ENCODE results near the gene KIF6.

The KIF6 gene

GRCh38 chr6:39724787-39725631, at the start of gene KIF6:
Gene KIF6 (minus strand): TSS chr6:39725408. CDS start chr6:39725310, 98 bp downstream.
- H3K27ac ChIP-seq (ENCODE audit: low read depth, low read length), result no peak within 1 kb of the TSS
- peaks cover 7% of the 10 kb centered on the region; the same call in 1 of the 2 replicates for H3K27me3 ChIP-seq (ENCODE audit: insufficient read depth, low read length)
- peak within 1 kb of the TSS; percentile 77 for H2AFZ ChIP-seq (ENCODE audit: low read length, unreplicated experiment)
- H3K4me1 ChIP-seq (ENCODE audit: control insufficient read depth, insufficient read depth, low read length, unreplicated experiment), result no peaks in the 10 kb centered on the region
- H3K36me3 ChIP-seq (ENCODE audit: insufficient read depth, low read length), result no peaks in the 10 kb centered on the region
- peak within 1 kb of the TSS; percentile 77 for H3K4me3 ChIP-seq (ENCODE audit: low read depth, low read length)
- H3K79me2 ChIP-seq (ENCODE audit: control insufficient read depth, insufficient read depth, low read length, unreplicated experiment), result no peaks in the 10 kb centered on the region

GRCh38 chr6:39773782-39774181, 48.6 kb upstream of the KIF6 start:
- Histone ChIP-seq H3K27me3 (ENCODE audit: insufficient read depth, low read length) (no peaks in the 10 kb centered on the region), H2AFZ (ENCODE audit: low read length, unreplicated experiment) (no peak overlapping the region), H3K36me3 (ENCODE audit: insufficient read depth, low read length) (no peaks in the 10 kb centered on the region), H3K4me3 (ENCODE audit: low read depth, low read length) (no peak overlapping the region), H3K4me1 (ENCODE audit: control insufficient read depth, insufficient read depth, low read length, unreplicated experiment) (no peaks in the 10 kb centered on the region), H3K79me2 (ENCODE audit: control insufficient read depth, insufficient read depth, low read length, unreplicated experiment) (no peaks in the 10 kb centered on the region), H3K27ac (ENCODE audit: low read depth, low read length) (no peak overlapping the region)

- H3K36me3 ChIP-seq (ENCODE audit: insufficient read depth, low read length), result no peaks in the 10 kb centered on the region
- H3K27ac ChIP-seq (ENCODE audit: low read depth, low read length), result no peak overlapping the region
- H2AFZ ChIP-seq (ENCODE audit: low read length, unreplicated experiment), result no peak overlapping the region
- H3K79me2 ChIP-seq (ENCODE audit: control insufficient read depth, insufficient read depth, low read length, unreplicated experiment), result no peaks in the 10 kb centered on the region
- no peaks in the 10 kb centered on the region for H3K27me3 ChIP-seq (ENCODE audit: insufficient read depth, low read length)
- H3K4me3 ChIP-seq (ENCODE audit: low read depth, low read length), result no peak overlapping the region
- H3K4me1 ChIP-seq (ENCODE audit: control insufficient read depth, insufficient read depth, low read length, unreplicated experiment), result no peaks in the 10 kb centered on the region
These were observed 47.5 kb upstream of the KIF6 start for GRCh38 chr6:39772559-39773273.

GRCh38 chr6:39770446-39770845, 45.2 kb upstream of the KIF6 start:
- H3K4me3 ChIP-seq (ENCODE audit: low read depth, low read length), result no peak overlapping the region
- H3K27ac ChIP-seq (ENCODE audit: low read depth, low read length), result no peak overlapping the region
- no peaks in the 10 kb centered on the region for H3K79me2 ChIP-seq (ENCODE audit: control insufficient read depth, insufficient read depth, low read length, unreplicated experiment)
- no peaks in the 10 kb centered on the region for H3K36me3 ChIP-seq (ENCODE audit: insufficient read depth, low read length)
- no peaks in the 10 kb centered on the region for H3K4me1 ChIP-seq (ENCODE audit: control insufficient read depth, insufficient read depth, low read length, unreplicated experiment)
- no peak overlapping the region for H2AFZ ChIP-seq (ENCODE audit: low read length, unreplicated experiment)
- no peaks in the 10 kb centered on the region; the same call in 1 of the 2 replicates for H3K27me3 ChIP-seq (ENCODE audit: insufficient read depth, low read length)

- H3K4me1 ChIP-seq (ENCODE audit: control insufficient read depth, insufficient read depth, low read length, unreplicated experiment), result no peaks in the 10 kb centered on the region
- no peaks in the 10 kb centered on the region; the same call in 1 of the 2 replicates for H3K27me3 ChIP-seq (ENCODE audit: insufficient read depth, low read length)
- no peak overlapping the region for H3K27ac ChIP-seq (ENCODE audit: low read depth, low read length)
- no peak overlapping the region for H2AFZ ChIP-seq (ENCODE audit: low read length, unreplicated experiment)
- no peaks in the 10 kb centered on the region for H3K36me3 ChIP-seq (ENCODE audit: insufficient read depth, low read length)
- H3K4me3 ChIP-seq (ENCODE audit: low read depth, low read length), result no peak overlapping the region
- no peaks in the 10 kb centered on the region for H3K79me2 ChIP-seq (ENCODE audit: control insufficient read depth, insufficient read depth, low read length, unreplicated experiment)
These were observed 43.8 kb upstream of the KIF6 start for GRCh38 chr6:39769012-39769411.

GRCh38 chr6:39765508-39766065, 40.4 kb upstream of the KIF6 start:
- no peaks in the 10 kb centered on the region for H3K36me3 ChIP-seq (ENCODE audit: insufficient read depth, low read length)
- no peak overlapping the region for H3K27ac ChIP-seq (ENCODE audit: low read depth, low read length)
- no peak overlapping the region for H3K4me3 ChIP-seq (ENCODE audit: low read depth, low read length)
- H2AFZ ChIP-seq (ENCODE audit: low read length, unreplicated experiment), result no peak overlapping the region
- no peaks in the 10 kb centered on the region for H3K79me2 ChIP-seq (ENCODE audit: control insufficient read depth, insufficient read depth, low read length, unreplicated experiment)
- H3K27me3 ChIP-seq (ENCODE audit: insufficient read depth, low read length), result no peaks in the 10 kb centered on the region; the same call in 1 of the 2 replicates
- no peaks in the 10 kb centered on the region for H3K4me1 ChIP-seq (ENCODE audit: control insufficient read depth, insufficient read depth, low read length, unreplicated experiment)

- H3K4me1 ChIP-seq (ENCODE audit: control insufficient read depth, insufficient read depth, low read length, unreplicated experiment), result no peaks in the 10 kb centered on the region
- H3K4me3 ChIP-seq (ENCODE audit: low read depth, low read length), result no peak overlapping the region
- no peak overlapping the region for H3K27ac ChIP-seq (ENCODE audit: low read depth, low read length)
- H2AFZ ChIP-seq (ENCODE audit: low read length, unreplicated experiment), result no peak overlapping the region
- H3K36me3 ChIP-seq (ENCODE audit: insufficient read depth, low read length), result no peaks in the 10 kb centered on the region
- no peaks in the 10 kb centered on the region; the same call in 1 of the 2 replicates for H3K27me3 ChIP-seq (ENCODE audit: insufficient read depth, low read length)
- H3K79me2 ChIP-seq (ENCODE audit: control insufficient read depth, insufficient read depth, low read length, unreplicated experiment), result no peaks in the 10 kb centered on the region
These were observed 35.2 kb upstream of the KIF6 start for GRCh38 chr6:39760226-39760952.

- Histone ChIP-seq H3K4me1 (ENCODE audit: control insufficient read depth, insufficient read depth, low read length, unreplicated experiment) (no peaks in the 10 kb centered on the region), H3K79me2 (ENCODE audit: control insufficient read depth, insufficient read depth, low read length, unreplicated experiment) (no peaks in the 10 kb centered on the region), H3K27ac (ENCODE audit: low read depth, low read length) (no peak overlapping the region), H3K4me3 (ENCODE audit: low read depth, low read length) (no peak overlapping the region), H2AFZ (ENCODE audit: low read length, unreplicated experiment) (no peak overlapping the region), H3K36me3 (ENCODE audit: insufficient read depth, low read length) (no peaks in the 10 kb centered on the region), H3K27me3 (ENCODE audit: insufficient read depth, low read length) (no peaks in the 10 kb centered on the region)
These were observed 33.8 kb upstream of the KIF6 start for GRCh38 chr6:39758905-39759605.

- Histone ChIP-seq H3K27ac (ENCODE audit: low read depth, low read length) (no peak overlapping the region), H3K79me2 (ENCODE audit: control insufficient read depth, insufficient read depth, low read length, unreplicated experiment) (no peaks in the 10 kb centered on the region), H3K4me3 (ENCODE audit: low read depth, low read length) (no peak overlapping the region), H3K27me3 (ENCODE audit: insufficient read depth, low read length) (no peaks in the 10 kb centered on the region), H3K36me3 (ENCODE audit: insufficient read depth, low read length) (no peaks in the 10 kb centered on the region), H2AFZ (ENCODE audit: low read length, unreplicated experiment) (no peak overlapping the region), H3K4me1 (ENCODE audit: control insufficient read depth, insufficient read depth, low read length, unreplicated experiment) (no peaks in the 10 kb centered on the region)
These were observed 31.4 kb upstream of the KIF6 start for GRCh38 chr6:39756582-39756981.

- Histone ChIP-seq H3K4me3 (ENCODE audit: low read depth, low read length) (no peak overlapping the region), H3K27me3 (ENCODE audit: insufficient read depth, low read length) (0 out of 2 replicates have a peak, but pooled peaks cover 3% of the 10 kb centered on the region), H3K4me1 (ENCODE audit: control insufficient read depth, insufficient read depth, low read length, unreplicated experiment) (no peaks in the 10 kb centered on the region), H3K36me3 (ENCODE audit: insufficient read depth, low read length) (no peaks in the 10 kb centered on the region), H3K79me2 (ENCODE audit: control insufficient read depth, insufficient read depth, low read length, unreplicated experiment) (no peaks in the 10 kb centered on the region), H2AFZ (ENCODE audit: low read length, unreplicated experiment) (no peak overlapping the region), H3K27ac (ENCODE audit: low read depth, low read length) (no peak overlapping the region)
These were observed 30.0 kb upstream of the KIF6 start for GRCh38 chr6:39755231-39755630.
